ENCODE results near the gene SORBS1. TPM values are rescaled to one million over a fixed set of nuclear protein-coding genes. Genes with fewer than 3 reads are reported as not detected.
A peak's percentile ranks its signal among the peaks of the same experiment; 100 is the strongest.

The SORBS1 gene
- total and polyA plus RNA-seq, 2 of the 13 experiments (the other 11 are each of a cell fraction or from before 2014, with no cell fraction given), result 16.8 to 39.8 TPM

GRCh38 chr10:95273393-95274312, 287.5 kb downstream of the SORBS1 start (continued):
- TF ChIP-seq PAXIP1 (CRISPR knock-in tag; conservative IDR thresholded peaks at IDR 0.05), result peak; percentile 84
- no peak; the same call in 1 of the 2 replicates for TF ChIP-seq ZSCAN22 (CRISPR knock-in tag; IDR thresholded peaks at IDR 0.05)
- TF ChIP-seq CEBPB (IDR thresholded peaks at IDR 0.05; ENCODE audit: borderline replicate concordance, low read depth, low read length), result peak; percentile 62; the same call in 1 of the 2 replicates
- TF ChIP-seq ZNF770 (CRISPR knock-in tag; IDR thresholded peaks at IDR 0.05), result peak; percentile 58
- peak; percentile 49; the same call in 1 of the 2 replicates for TF ChIP-seq ZFY (CRISPR knock-in tag; IDR thresholded peaks at IDR 0.05)
- TF ChIP-seq PATZ1 (CRISPR knock-in tag; IDR thresholded peaks at IDR 0.05), result peak; percentile 41
- TF ChIP-seq MIER2 (CRISPR knock-in tag; IDR thresholded peaks at IDR 0.05), result peak; percentile 32; the same call in 1 of the 2 replicates
- peak; percentile 57; the same call in 1 of the 2 replicates for TF ChIP-seq PITX1 (CRISPR knock-in tag; IDR thresholded peaks at IDR 0.05)
- TF ChIP-seq SYNCRIP (IDR thresholded peaks at IDR 0.05; ENCODE audit: insufficient read depth, low read depth, low read length), result no peak
- 0 out of 4 replicates have a peak, but pooled peaks of 1 of the 2 experiments have one; percentile 35 for TF ChIP-seq HMGXB4 (CRISPR knock-in tag; IDR thresholded peaks at IDR 0.05; ENCODE audit: borderline replicate concordance in 1 of 2, low read depth in 1 of 2)
- no peak for TF ChIP-seq ZNF549 (CRISPR knock-in tag; IDR thresholded peaks at IDR 0.05)
- no peak for TF ChIP-seq ZNF333 (CRISPR knock-in tag; IDR thresholded peaks at IDR 0.05; ENCODE audit: borderline replicate concordance)
- peak; percentile 57 for TF ChIP-seq ZNF574 (CRISPR knock-in tag; IDR thresholded peaks at IDR 0.05)
- TF ChIP-seq ZNF564 (CRISPR knock-in tag; IDR thresholded peaks at IDR 0.05), result no peak
